HL-60/S4 treated with retinoic acid at 250 ng/mL for 4 days and 3 days (cell line): Measurements from ENCODE around the gene SVIL.

Experiments used
- in situ Hi-C: fragments of 300-500 bp; cut with MboI; formaldehyde crosslinking; loops from 2 replicates; pipeline ENCODE4 v1.7.0; 2022; ENCODE audit warnings: low sequenced_read_pairs

The SVIL gene

GRCh38 chr10:29650552-29650944 lies 15.8 kb upstream of the SVIL start:
- in situ Hi-C loops, result no loop called here

DNA sequence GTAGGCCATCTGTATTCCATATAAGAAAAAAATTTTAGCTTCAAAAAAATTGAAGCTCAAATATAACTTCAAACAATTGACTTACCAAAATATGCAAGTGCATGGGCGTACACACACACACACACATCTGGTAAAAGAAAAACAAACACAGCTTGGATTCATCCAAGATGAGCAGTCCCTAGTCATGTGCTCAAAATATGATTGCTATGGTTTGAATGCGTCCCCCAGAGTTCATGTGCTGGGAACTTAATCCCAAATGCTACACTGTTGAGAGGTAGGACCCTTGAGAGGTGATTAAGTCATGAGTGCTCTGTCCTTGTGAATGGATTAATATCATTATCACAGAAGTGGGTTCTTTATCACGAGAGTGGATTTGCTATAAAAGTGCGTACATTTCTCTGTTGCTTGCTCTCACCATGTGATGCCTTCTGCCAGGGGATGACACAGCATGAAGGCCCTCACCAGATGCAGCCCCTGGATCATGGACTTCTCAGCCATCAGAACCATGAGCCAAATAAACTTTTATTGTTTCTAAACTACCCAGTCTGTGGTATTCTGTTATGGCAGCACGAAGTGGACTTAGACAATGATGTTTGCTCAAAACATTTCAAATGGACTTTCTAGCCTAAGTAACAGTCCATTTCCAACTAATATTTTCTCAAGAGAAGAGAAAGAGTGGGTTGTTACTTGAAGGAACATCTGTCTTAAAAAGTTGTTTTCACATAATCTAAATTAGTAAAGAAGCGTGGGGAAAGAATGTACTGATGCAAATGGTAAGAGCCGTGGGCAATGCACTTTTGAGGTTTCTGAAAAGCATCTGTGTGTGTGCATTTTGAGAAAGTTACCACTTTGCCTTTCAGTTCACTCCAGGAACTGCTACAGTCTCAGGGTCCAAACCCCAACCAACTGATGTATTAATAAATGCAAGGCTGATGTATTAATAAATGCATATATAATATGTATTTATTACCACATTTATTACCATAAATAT lies 15.1 kb upstream of the SVIL start:
- in situ Hi-C loops, result no loop called here

GRCh38 chr10:29648983-29649268 lies 14.2 kb upstream of the SVIL start:
- in situ Hi-C loops, result no loop called here

GRCh38 chr10:29648114-29648982 lies 13.6 kb upstream of the SVIL start:
- in situ Hi-C loops, result no loop called here

DNA sequence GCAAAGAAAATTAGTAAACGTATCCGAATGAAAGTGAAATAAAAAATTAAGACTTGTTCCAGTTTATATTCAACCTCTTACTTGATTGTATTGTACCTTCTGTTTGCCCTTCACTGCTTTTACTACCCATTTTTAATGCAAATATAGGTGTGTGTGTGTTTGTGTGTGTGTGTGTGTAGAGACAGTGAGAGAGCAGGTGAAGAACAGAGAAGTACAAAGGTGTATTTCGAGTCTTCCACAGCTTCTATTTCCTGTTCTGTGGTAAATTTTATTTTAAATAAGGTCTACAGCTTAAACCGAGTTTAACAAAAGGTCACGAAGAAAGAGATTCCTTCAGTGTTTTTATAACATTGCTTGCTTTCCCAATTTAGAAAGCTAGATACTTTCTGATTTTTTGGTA lies 12.7 kb upstream of the SVIL start:
- in situ Hi-C loops, result no loop called here

GRCh38 chr10:29646960-29647461 lies 12.2 kb upstream of the SVIL start:
- in situ Hi-C loops, result no loop called here

- in situ Hi-C loops, result no loop called here
Measured at GRCh38 chr10:29646238-29646902, 11.6 kb upstream of the SVIL start.

DNA sequence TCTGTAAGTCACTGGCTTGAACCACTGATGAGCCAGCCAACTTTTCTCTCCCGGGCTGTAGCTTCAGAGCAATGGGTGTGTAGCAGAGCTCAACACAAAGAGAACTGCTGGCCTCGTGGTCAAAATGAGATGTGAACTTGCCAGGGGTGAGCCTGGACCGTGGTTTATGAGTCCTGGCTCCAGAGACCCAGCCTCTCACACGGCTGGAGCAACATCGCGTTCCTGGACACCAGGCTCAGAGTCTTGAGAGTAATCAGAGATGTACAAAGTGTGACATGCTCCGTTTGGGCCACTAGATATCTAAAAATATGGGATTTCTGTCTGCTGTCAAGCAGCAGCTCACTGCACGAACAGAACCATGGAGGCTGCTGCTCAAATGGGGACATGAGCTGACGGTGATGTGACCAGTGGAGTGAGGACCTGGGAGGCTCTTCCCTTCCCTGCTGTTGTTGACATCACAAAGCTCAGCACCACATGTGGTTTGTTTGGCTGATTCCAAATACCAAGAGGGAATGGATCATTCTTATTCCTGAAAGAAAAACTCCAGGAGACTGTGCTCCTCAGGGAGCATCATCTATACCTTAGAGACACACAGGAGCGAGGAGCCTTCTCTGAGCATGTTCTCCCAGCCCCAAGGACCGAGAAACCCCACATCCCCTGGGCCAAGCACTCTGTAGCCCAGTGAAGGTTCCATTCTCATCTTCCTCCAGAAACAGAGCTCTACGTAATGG lies 9.2 kb upstream of the SVIL start:
- in situ Hi-C loops, result no loop called here

- in situ Hi-C loops, result no loop called here
Measured at GRCh38 chr10:29642990-29643389, 8.2 kb upstream of the SVIL start.

GRCh38 chr10:29637537-29637936 lies 2.8 kb upstream of the SVIL start:
- in situ Hi-C loops, result no loop called here

DNA sequence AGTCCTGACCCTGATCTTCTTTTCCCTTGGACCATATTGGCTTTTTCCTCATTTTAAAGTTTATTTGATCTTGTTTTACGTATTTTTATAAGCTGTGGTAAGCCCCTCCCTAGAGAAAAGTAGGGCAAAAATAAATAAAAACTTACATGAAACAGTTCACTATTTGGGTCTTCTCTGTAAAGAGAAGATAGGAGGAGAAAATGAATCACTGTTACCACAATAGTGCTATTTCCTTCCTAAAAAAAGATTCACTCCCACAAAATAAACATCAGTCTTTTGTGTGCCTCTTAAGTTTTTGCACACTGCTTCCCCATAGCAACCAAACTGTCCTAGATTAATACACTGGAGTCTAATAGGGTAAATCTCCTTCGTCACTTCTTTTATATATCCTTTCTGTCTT lies 1.4 kb upstream of the SVIL start:
- in situ Hi-C loops, result no loop called here

- in situ Hi-C loops, result no loop called here
Measured at GRCh38 chr10:29635711-29636144, 957 bp upstream of the SVIL start.

GRCh38 chr10:29634105-29634504 lies 666 bp downstream of the SVIL start:
- in situ Hi-C loops, result no loop called here

- in situ Hi-C loops, result no loop called here
Measured at GRCh38 chr10:29631049-29631339, 3.8 kb downstream of the SVIL start.

- in situ Hi-C loops, result no loop called here
Measured at GRCh38 chr10:29630205-29631048, 4.3 kb downstream of the SVIL start.

GRCh38 chr10:29628912-29629526 lies 5.8 kb downstream of the SVIL start:
- in situ Hi-C loops, result no loop called here

- in situ Hi-C loops, result no loop called here
Measured at GRCh38 chr10:29628311-29628710, 6.5 kb downstream of the SVIL start.

- in situ Hi-C loops, result no loop called here
Measured at GRCh38 chr10:29627201-29628132, 7.3 kb downstream of the SVIL start.
